Naive B cell (primary cell): ENCODE data around the gene SCO2. TPM values are rescaled to one million over a fixed set of nuclear protein-coding genes. Genes with fewer than 3 reads are reported as not detected.
"Not testable (repeated sequence)": the region's sequence is repeated elsewhere in the genome, so short reads cannot be mapped to it uniquely, and the experiment has no call there.

Source experiments
- ATAC-seq, 2 donors: fragments of 150-1000 bp; cut with Tn5 transposase; 2 replicates each; pipeline ENCODE4 v1.10.0; 2021; ENCODE audit warnings: low read depth in 2 of 2, mild to moderate bottlenecking in 2 of 2, moderate library complexity in 2 of 2
- DNase-seq: peaks from one replicate; pipeline ENCODE4 v3.0.0; 2022
- H3K27ac Mint-ChIP-seq, 6 donors: one replicate each; pipeline ENCODE4 v1.8.0; 2020 to 2022; ENCODE audit warnings: mild to moderate bottlenecking in 6 of 6, mixed read lengths in 6 of 6, moderate library complexity in 5 of 6, inconsistent platforms in 2 of 6
- H3K27me3 Mint-ChIP-seq, 3 donors: one replicate each; pipeline ENCODE4 v1.8.0; 2021 to 2022; ENCODE audit warnings: mixed read lengths in 3 of 3, mild to moderate bottlenecking in 1 of 3
- H3K36me3 Mint-ChIP-seq, 2 donors: one replicate each; pipeline ENCODE4 v1.8.0; 2020 to 2022; ENCODE audit warnings: mixed read lengths in 2 of 2, inconsistent platforms in 1 of 2, mild to moderate bottlenecking in 1 of 2
- H3K4me1 Mint-ChIP-seq, 3 donors: one replicate each; pipeline ENCODE4 v1.8.0; 2020 to 2022; ENCODE audit warnings: mixed read lengths in 3 of 3, inconsistent platforms in 1 of 3, mild to moderate bottlenecking in 1 of 3, moderate library complexity in 1 of 3
- H3K4me3 Mint-ChIP-seq, 8 donors: one replicate each; pipeline ENCODE4 v1.8.0; 2020 to 2022; ENCODE audit warnings: mild to moderate bottlenecking in 8 of 8, mixed read lengths in 8 of 8, moderate library complexity in 8 of 8, inconsistent platforms in 2 of 8
- H3K9me3 Mint-ChIP-seq, 7 donors: one replicate each; pipeline ENCODE4 v1.8.0; 2020 to 2022; ENCODE audit warnings: mixed read lengths in 7 of 7, mild to moderate bottlenecking in 5 of 7, inconsistent platforms in 2 of 7, moderate library complexity in 1 of 7
- polyA plus RNA-seq, 6 donors: library from polyadenylated mRNA; unstranded; fragments of 300-500 nt; fragmentation: Illumina TruSeq; gene quantifications; one replicate each; pipeline ENCODE4 v1.2.3, GENCODE V29; 2021; ENCODE audit warnings: low read depth in 6 of 6

The SCO2 gene
- polyA plus RNA-seq, 6 donors from 2014 or later = 2.0 to 13.9 (median 8.1) TPM

DNA sequence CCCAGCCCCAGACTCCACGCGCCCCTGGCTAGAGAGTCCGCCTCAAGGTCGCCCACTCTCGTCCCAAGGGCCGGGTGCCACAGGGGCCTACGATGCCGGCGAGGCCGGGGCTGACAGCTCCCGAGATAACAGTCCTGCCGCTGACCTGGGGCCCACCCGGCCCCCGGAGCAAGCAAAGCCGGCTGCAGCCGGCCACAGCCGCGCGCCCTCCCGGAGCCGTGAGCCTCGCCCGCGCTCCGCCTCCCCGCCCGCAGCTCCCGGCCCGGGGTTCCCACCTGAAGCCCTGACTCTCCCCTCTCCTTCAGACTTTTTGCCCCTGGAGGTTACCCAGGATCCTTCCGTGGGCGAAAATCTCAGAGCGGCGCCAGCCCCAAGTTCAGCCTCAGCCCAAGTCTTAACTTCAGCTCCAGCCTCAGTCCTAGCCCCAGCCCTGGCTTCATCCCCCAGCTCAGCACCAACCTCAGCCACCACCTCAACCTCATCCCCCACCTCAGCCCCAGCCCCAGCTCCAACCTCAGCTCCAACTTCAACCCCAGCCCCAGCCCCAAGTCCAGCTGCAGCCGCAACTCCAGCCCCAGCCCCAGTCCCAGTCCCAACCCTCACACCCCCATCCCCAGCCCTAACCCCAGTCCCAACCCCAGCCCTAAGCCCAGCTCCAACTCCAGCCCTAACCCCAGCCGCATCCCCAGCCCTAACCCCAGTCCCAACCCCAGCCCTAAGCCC is 22.0 kb upstream of the SCO2 start:
- H3K4me1 Mint-ChIP-seq = peaks cover 12 to 32% (median 32%) of the 10 kb centered on the region in 3 donors
- no peaks in the 10 kb centered on the region for H3K36me3 Mint-ChIP-seq
- peak overlapping the region in 6 of 8 donors; percentile 32 to 88 (median 55) for H3K4me3 Mint-ChIP-seq
- DNase-seq (no peak), ATAC-seq (no peak)
- H3K9me3 Mint-ChIP-seq = no peaks in the 10 kb centered on the region
- peak overlapping the region in 2 of 6 donors; percentile 62 to 89 for H3K27ac Mint-ChIP-seq
- H3K27me3 Mint-ChIP-seq = peaks cover 0 to 4% (median 0%) of the 10 kb centered on the region in 3 donors

- Mint-ChIP-seq H3K9me3 (no peaks in the 10 kb centered on the region), H3K4me1 (peaks cover 14 to 39% (median 32%) of the 10 kb centered on the region in 3 donors)
These were observed 21.2 kb upstream of the SCO2 start for GRCh38 chr22:50546326-50547262.

GRCh38 chr22:50545522-50546325 is 20.3 kb upstream of the SCO2 start, which contains the start of gene KLHDC7B:
KLHDC7B (plus strand) TSS chr22:50545899; CDS start chr22:50546244, 345 bp downstream.
- Mint-ChIP-seq H3K9me3 (no peaks in the 10 kb centered on the region), H3K27me3 (peaks cover 0 to 2% (median 0%) of the 10 kb centered on the region in 3 donors), H3K4me3 (peak within 1 kb of the TSS in 7 of 8 donors; percentile 27 to 74 (median 61)), H3K27ac (peak within 1 kb of the TSS; percentile 72 to 97 (median 78)), H3K36me3 (no peaks in the 10 kb centered on the region), H3K4me1 (peaks cover 18 to 47% (median 35%) of the 10 kb centered on the region in 3 donors)
- DNase-seq (no peak), ATAC-seq (no peak)

More at GRCh38 chr22:50546326-50547262, 21.2 kb upstream of the SCO2 start:
- Mint-ChIP-seq H3K27me3 (peaks cover 0 to 4% (median 0%) of the 10 kb centered on the region in 3 donors), H3K4me3 (peak overlapping the region in 2 of 8 donors; percentile 34 to 61), H3K36me3 (no peaks in the 10 kb centered on the region), H3K27ac (peak overlapping the region in 3 of 6 donors; percentile 42 to 85 (median 42))
- DNase-seq (no peak), ATAC-seq (no peak)

DNA sequence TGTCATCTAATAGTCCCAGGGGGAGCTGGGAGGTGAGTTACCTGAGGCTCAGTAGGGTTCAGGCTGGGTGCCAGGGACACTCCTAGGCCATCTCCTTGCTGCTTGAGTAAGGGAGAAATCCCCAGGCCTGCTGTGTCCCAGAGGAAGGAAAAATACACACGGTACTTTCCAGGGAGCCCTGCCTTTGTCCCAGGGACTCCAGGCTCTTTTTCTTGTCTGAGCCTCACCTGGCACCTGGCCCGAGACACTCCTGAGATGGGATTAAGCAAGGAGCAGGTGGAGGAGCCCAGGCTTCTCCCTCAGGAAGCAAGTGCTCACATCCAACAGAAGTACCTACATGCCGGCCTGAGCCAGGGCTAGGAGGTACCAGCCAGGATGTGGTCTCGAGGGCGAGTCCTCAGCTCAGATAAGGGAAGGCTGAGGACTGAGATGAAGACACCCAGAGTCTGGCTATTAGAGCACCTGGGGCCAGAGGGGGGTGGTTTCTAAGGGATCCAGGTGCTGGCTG is 19.4 kb upstream of the SCO2 start:
- no peak for DNase-seq
- no peak for ATAC-seq
- Mint-ChIP-seq H3K4me1 (peaks cover 14 to 44% (median 32%) of the 10 kb centered on the region in 3 donors), H3K4me3 (peak overlapping the region in 5 of 8 donors; percentile 27 to 76 (median 67)), H3K36me3 (no peaks in the 10 kb centered on the region), H3K27ac (peak overlapping the region; percentile 72 to 97 (median 82)), H3K27me3 (no peaks in the 10 kb centered on the region), H3K9me3 (no peaks in the 10 kb centered on the region)

- ATAC-seq (peak; percentile 57 to 62), DNase-seq (peak; percentile 80)
- Mint-ChIP-seq H3K27me3 (no peaks in the 10 kb centered on the region), H3K9me3 (no peaks in the 10 kb centered on the region), H3K4me3 (peak overlapping the region; percentile 22 to 76 (median 68)), H3K27ac (peak overlapping the region; percentile 80 to 97 (median 87)), H3K36me3 (no peaks in the 10 kb centered on the region), H3K4me1 (peaks cover 17 to 48% (median 37%) of the 10 kb centered on the region in 3 donors)
These were observed 18.8 kb upstream of the SCO2 start for GRCh38 chr22:50544078-50544745.

- Mint-ChIP-seq H3K4me3 (peak overlapping the region in 5 of 8 donors; percentile 41 to 79 (median 49)), H3K4me1 (peaks cover 21 to 55% (median 39%) of the 10 kb centered on the region in 3 donors), H3K27ac (peak overlapping the region in 3 of 6 donors; percentile 87 to 100 (median 95)), H3K9me3 (no peaks in the 10 kb centered on the region), H3K27me3 (no peaks in the 10 kb centered on the region), H3K36me3 (no peaks in the 10 kb centered on the region)
- DNase-seq = no peak
- ATAC-seq = no peak
These were observed 17.1 kb upstream of the SCO2 start for GRCh38 chr22:50542416-50542927.

DNA sequence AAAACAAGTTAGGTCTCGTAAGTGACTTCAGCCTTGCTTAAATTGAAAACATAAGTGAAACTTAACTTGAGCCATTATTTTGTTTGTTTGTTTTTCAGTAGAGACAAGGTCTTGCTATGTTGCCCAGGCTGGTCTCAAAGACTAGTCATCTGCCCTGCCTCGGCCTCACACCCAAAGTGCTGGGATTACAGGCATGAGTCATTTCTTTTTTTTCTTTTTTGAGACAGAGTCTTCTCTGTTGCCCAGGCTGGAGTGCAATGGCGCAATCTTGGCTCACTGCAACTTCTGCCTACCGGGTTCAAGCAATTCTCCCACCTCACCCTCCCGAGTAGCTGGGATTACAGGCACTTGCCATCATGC is 16.2 kb upstream of the SCO2 start:
- not testable (repeated sequence) for H3K36me3 Mint-ChIP-seq, DNase-seq, H3K27me3 Mint-ChIP-seq, ATAC-seq, H3K9me3 Mint-ChIP-seq
- Mint-ChIP-seq H3K4me3 (peak overlapping the region in 3 of 8 donors; percentile 30 to 53 (median 49)), H3K27ac (peak overlapping the region in 5 of 6 donors; percentile 96 to 100 (median 99)), H3K4me1 (peaks cover 21 to 58% (median 37%) of the 10 kb centered on the region in 3 donors)

GRCh38 chr22:50540381-50540780 is 15.0 kb upstream of the SCO2 start:
- Mint-ChIP-seq H3K4me1 (peaks cover 21 to 58% (median 37%) of the 10 kb centered on the region in 3 donors), H3K4me3 (peak overlapping the region in 4 of 8 donors; percentile 16 to 73 (median 60)), H3K9me3 (no peaks in the 10 kb centered on the region), H3K27me3 (no peaks in the 10 kb centered on the region), H3K36me3 (no peaks in the 10 kb centered on the region), H3K27ac (peak overlapping the region; percentile 96 to 100 (median 100))
- ATAC-seq (no peak), DNase-seq (no peak)

GRCh38 chr22:50537765-50538164 is 12.4 kb upstream of the SCO2 start:
- ATAC-seq (no peak), DNase-seq (no peak)
- no peaks in the 10 kb centered on the region for H3K27me3 Mint-ChIP-seq
- peak overlapping the region; percentile 90 to 100 (median 98) for H3K27ac Mint-ChIP-seq
- peak overlapping the region in 4 of 8 donors; percentile 5 to 48 (median 28) for H3K4me3 Mint-ChIP-seq
- H3K36me3 Mint-ChIP-seq = no peaks in the 10 kb centered on the region
- H3K9me3 Mint-ChIP-seq = no peaks in the 10 kb centered on the region
- peaks cover 33 to 72% (median 49%) of the 10 kb centered on the region in 3 donors for H3K4me1 Mint-ChIP-seq

DNA sequence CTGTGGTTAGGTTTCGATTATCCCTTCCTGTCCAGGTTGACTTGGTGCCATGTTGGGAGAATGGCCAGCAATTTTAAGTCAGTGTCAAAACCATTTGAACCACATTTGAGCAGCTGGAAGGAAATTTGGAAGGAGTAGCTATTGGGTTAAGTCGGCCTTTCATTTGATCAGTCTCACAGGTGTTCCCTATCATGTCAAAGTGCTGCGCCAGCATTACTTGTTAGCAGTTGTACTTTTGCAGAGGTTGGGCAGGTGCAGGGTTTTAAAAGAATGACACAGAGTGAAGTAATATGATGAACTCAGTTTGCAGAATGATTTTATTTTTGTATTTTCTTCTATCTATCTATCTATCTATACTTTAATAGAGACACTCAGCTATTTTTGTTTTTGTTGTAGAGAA is 10.8 kb upstream of the SCO2 start:
- H3K4me1 Mint-ChIP-seq = peaks cover 32 to 62% (median 54%) of the 10 kb centered on the region in 3 donors
- DNase-seq = no peak

GRCh38 chr22:50535113-50535512 is 9.7 kb upstream of the SCO2 start:
- DNase-seq (no peak), ATAC-seq (no peak)
- H3K36me3 Mint-ChIP-seq = no peaks in the 10 kb centered on the region
- peak overlapping the region in 3 of 8 donors; percentile 20 to 68 (median 30) for H3K4me3 Mint-ChIP-seq
- peak overlapping the region in 3 of 6 donors; percentile 79 to 100 (median 86) for H3K27ac Mint-ChIP-seq
- H3K4me1 Mint-ChIP-seq = peaks cover 35 to 52% (median 49%) of the 10 kb centered on the region in 3 donors
- H3K9me3 Mint-ChIP-seq = no peaks in the 10 kb centered on the region
- no peaks in the 10 kb centered on the region for H3K27me3 Mint-ChIP-seq

More for the DNA sequence above, 10.8 kb upstream of the SCO2 start:
- H3K36me3 Mint-ChIP-seq = no peaks in the 10 kb centered on the region
- no peak for ATAC-seq
- H3K9me3 Mint-ChIP-seq = no peaks in the 10 kb centered on the region
- no peak overlapping the region for H3K4me3 Mint-ChIP-seq
- peak overlapping the region in 2 of 6 donors; percentile 28 to 59 for H3K27ac Mint-ChIP-seq
- no peaks in the 10 kb centered on the region for H3K27me3 Mint-ChIP-seq
